NCI-H69 (cell line): ENCODE measurements around the gene NACC1.
"Not testable (repeated sequence)": the region's sequence is repeated elsewhere in the genome, so short reads cannot be mapped to it uniquely, and the experiment has no call there.

Experiments
- DNase-seq: peaks from one replicate; lab custom pipeline; 2025; lab: John Stamatoyannopoulos, UW

NACC1 gene

GRCh38 chr19:13164343-13165161 lies 46.5 kb downstream of the NACC1 start:
- DNase-seq: peak; percentile 99

- peak; percentile 90 for DNase-seq
These were observed 47.3 kb downstream of the NACC1 start for GRCh38 chr19:13165162-13165997.

GRCh38 chr19:13166151-13166550 lies 48.1 kb downstream of the NACC1 start:
- DNase-seq: not testable (repeated sequence)

GRCh38 chr19:13169769-13170168 lies 51.7 kb downstream of the NACC1 start:
- DNase-seq: no peak

- DNase-seq: no peak
These were observed 53.1 kb downstream of the NACC1 start for GRCh38 chr19:13171146-13171545.

GRCh38 chr19:13172346-13173138 lies 54.5 kb downstream of the NACC1 start:
- peak; percentile 73 for DNase-seq

- no peak for DNase-seq
These were observed 55.2 kb downstream of the NACC1 start for GRCh38 chr19:13173139-13173737.

- no peak for DNase-seq
These were observed 58.3 kb downstream of the NACC1 start for GRCh38 chr19:13176345-13176744.

- not testable (repeated sequence) for DNase-seq
These were observed 59.5 kb downstream of the NACC1 start for GRCh38 chr19:13177584-13177983.

GRCh38 chr19:13178291-13178690 lies 60.2 kb downstream of the NACC1 start:
- not testable (repeated sequence) for DNase-seq

GRCh38 chr19:13181747-13182388 lies 63.8 kb downstream of the NACC1 start:
- DNase-seq: peak; percentile 29

- not testable (repeated sequence) for DNase-seq
These were observed 66.9 kb downstream of the NACC1 start for GRCh38 chr19:13184926-13185325.

GRCh38 chr19:13185763-13186657 lies 67.9 kb downstream of the NACC1 start:
- DNase-seq: peak; percentile 69

GRCh38 chr19:13186688-13187087 lies 68.6 kb downstream of the NACC1 start:
- DNase-seq: not testable (repeated sequence)

GRCh38 chr19:13187419-13187818 lies 69.4 kb downstream of the NACC1 start:
- peak; percentile 45 for DNase-seq

- no peak for DNase-seq
These were observed 71.5 kb downstream of the NACC1 start for GRCh38 chr19:13189600-13189999.
